ENCODE results near the gene SLC17A8. TPM values are rescaled to one million over a fixed set of nuclear protein-coding genes. Genes with fewer than 3 reads are reported as not detected.

SLC17A8 gene
- total RNA-seq, 1 donor from 2014 or later, result not detected

DNA sequence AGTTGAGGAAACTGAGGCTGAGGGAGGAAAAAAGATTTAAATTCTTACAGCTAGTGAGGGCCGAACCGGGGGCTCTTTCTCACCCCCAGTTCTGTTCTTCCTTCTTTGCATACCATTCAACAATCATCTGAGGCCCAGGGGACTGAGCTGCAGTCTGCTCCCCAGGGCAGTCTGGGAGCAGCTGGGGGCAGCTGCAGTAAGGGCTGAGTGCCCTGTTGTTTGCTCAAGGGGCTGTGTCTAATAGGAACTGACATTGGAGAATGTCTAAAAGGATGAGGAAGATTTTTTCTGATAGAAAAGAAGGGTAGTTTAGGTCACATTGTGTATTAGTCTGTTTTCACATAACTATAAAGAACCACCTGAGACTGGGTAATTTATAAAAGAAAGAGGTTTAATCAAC is 42.2 kb downstream of the SLC17A8 start:
- Histone ChIP-seq H3K27ac (no peak overlapping the region), H3K9me3 (no peaks in the 10 kb centered on the region), H3K36me3 (no peaks in the 10 kb centered on the region), H3K4me1 (no peaks in the 10 kb centered on the region), H3K27me3 (no peaks in the 10 kb centered on the region), H3K4me3 (no peak overlapping the region)
- TF ChIP-seq, protein P1, sequence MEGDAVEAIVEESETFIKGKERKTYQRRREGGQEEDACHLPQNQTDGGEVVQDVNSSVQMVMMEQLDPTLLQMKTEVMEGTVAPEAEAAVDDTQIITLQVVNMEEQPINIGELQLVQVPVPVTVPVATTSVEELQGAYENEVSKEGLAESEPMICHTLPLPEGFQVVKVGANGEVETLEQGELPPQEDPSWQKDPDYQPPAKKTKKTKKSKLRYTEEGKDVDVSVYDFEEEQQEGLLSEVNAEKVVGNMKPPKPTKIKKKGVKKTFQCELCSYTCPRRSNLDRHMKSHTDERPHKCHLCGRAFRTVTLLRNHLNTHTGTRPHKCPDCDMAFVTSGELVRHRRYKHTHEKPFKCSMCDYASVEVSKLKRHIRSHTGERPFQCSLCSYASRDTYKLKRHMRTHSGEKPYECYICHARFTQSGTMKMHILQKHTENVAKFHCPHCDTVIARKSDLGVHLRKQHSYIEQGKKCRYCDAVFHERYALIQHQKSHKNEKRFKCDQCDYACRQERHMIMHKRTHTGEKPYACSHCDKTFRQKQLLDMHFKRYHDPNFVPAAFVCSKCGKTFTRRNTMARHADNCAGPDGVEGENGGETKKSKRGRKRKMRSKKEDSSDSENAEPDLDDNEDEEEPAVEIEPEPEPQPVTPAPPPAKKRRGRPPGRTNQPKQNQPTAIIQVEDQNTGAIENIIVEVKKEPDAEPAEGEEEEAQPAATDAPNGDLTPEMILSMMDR (IDR thresholded peaks at IDR 0.05), result no peak
- no peak for TF ChIP-seq POLR2A (IDR thresholded peaks at IDR 0.05)
- TF ChIP-seq POLR2AphosphoS5 (IDR thresholded peaks at IDR 0.05; ENCODE audit: insufficient read depth in 1 of 2, low read depth in 1 of 2), result no peak
- intact Hi-C loops (cut with DNase I), result no loop called here
- DNase-seq (ENCODE audit: extremely low spot score in 2 of 2), result no peak

DNA sequence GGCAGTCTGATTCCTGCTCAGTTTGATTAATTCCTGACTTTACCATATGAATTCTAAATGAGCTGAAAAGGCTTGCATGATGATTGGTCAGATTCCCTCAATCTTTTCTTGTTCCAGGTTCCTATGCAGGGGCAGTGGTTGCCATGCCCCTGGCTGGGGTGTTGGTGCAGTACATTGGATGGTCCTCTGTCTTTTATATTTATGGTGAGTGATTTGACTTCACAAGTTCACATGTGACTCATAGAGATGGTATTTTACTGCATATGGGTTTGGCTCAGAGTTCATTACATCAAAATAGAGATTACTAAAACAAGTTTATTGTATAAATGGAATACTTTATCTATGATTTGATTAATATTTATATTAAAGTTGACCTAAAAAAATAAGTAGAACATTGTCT is 44.8 kb downstream of the SLC17A8 start:
- no peaks in the 10 kb centered on the region for H3K36me3 ChIP-seq
- TF ChIP-seq POLR2A (IDR thresholded peaks at IDR 0.05) (no peak), POLR2AphosphoS5 (IDR thresholded peaks at IDR 0.05; ENCODE audit: insufficient read depth in 1 of 2, low read depth in 1 of 2) (no peak)
- TF ChIP-seq, protein P1 (IDR thresholded peaks at IDR 0.05), result no peak
- no peak overlapping the region for H3K4me3 ChIP-seq
- no peak for DNase-seq (ENCODE audit: extremely low spot score in 2 of 2)
- H3K27me3 ChIP-seq, result no peaks in the 10 kb centered on the region
- H3K27ac ChIP-seq, result no peak overlapping the region
- intact Hi-C loops (cut with DNase I), result no loop called here
- H3K4me1 ChIP-seq, result no peaks in the 10 kb centered on the region
- no peaks in the 10 kb centered on the region for H3K9me3 ChIP-seq

DNA sequence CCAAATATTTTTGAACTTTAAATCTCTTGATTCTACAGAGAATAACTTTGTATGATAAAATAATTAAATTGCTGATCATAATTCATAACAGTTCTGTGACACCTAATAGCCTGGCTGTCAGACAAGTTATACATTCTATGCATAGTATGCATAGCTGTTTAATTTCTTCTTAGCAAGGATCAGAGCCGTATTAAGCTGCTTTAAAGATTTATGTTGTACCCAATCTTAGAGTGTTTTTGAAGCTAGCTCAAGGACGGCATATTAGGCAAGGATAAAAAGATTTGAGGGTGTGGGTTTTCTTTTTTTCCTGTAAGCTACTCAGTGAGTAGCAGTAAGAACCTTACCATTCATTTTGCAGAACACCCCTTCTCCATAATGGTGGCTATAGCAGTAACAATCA is 45.9 kb downstream of the SLC17A8 start:
- no peak overlapping the region for H3K27ac ChIP-seq
- H3K36me3 ChIP-seq, result no peaks in the 10 kb centered on the region
- H3K4me1 ChIP-seq, result no peaks in the 10 kb centered on the region
- DNase-seq (ENCODE audit: extremely low spot score in 2 of 2), result no peak
- intact Hi-C loops (cut with DNase I), result no loop called here
- H3K4me3 ChIP-seq, result no peak overlapping the region
- TF ChIP-seq, protein P1 (IDR thresholded peaks at IDR 0.05), result no peak
- no peak for TF ChIP-seq POLR2AphosphoS5 (IDR thresholded peaks at IDR 0.05; ENCODE audit: insufficient read depth in 1 of 2, low read depth in 1 of 2)
- no peak for TF ChIP-seq POLR2A (IDR thresholded peaks at IDR 0.05)
- no peaks in the 10 kb centered on the region for H3K27me3 ChIP-seq
- H3K9me3 ChIP-seq, result no peaks in the 10 kb centered on the region

DNA sequence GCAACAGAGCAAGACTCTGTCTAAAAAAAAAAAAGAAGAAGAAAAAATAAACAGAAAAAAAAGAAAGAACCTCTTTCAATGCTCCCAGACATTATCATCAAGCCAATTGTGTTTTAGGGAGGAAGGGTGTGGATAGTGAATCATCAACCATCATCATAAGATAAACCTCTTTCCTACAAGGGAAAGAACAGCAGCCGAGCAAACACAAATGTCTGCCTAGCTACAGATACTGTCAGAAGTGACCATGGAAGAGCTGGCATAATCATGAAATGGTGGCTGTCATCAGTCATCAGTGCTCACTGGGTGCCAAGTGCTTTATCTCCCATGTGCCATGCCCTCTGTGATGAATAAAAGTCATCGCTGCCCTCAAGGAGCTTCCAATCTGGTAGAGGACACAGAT is 46.6 kb downstream of the SLC17A8 start:
- H3K9me3 ChIP-seq, result no peaks in the 10 kb centered on the region
- H3K27ac ChIP-seq, result no peak overlapping the region
- no peaks in the 10 kb centered on the region for H3K4me1 ChIP-seq
- no peaks in the 10 kb centered on the region for H3K36me3 ChIP-seq
- no peak for DNase-seq (ENCODE audit: extremely low spot score in 2 of 2)
- intact Hi-C loops (cut with DNase I), result no loop called here
- no peak overlapping the region for H3K4me3 ChIP-seq
- H3K27me3 ChIP-seq, result no peaks in the 10 kb centered on the region
- TF ChIP-seq POLR2AphosphoS5 (IDR thresholded peaks at IDR 0.05; ENCODE audit: insufficient read depth in 1 of 2, low read depth in 1 of 2) (no peak), POLR2A (IDR thresholded peaks at IDR 0.05) (no peak)
- TF ChIP-seq, protein P1 (IDR thresholded peaks at IDR 0.05), result no peak

DNA sequence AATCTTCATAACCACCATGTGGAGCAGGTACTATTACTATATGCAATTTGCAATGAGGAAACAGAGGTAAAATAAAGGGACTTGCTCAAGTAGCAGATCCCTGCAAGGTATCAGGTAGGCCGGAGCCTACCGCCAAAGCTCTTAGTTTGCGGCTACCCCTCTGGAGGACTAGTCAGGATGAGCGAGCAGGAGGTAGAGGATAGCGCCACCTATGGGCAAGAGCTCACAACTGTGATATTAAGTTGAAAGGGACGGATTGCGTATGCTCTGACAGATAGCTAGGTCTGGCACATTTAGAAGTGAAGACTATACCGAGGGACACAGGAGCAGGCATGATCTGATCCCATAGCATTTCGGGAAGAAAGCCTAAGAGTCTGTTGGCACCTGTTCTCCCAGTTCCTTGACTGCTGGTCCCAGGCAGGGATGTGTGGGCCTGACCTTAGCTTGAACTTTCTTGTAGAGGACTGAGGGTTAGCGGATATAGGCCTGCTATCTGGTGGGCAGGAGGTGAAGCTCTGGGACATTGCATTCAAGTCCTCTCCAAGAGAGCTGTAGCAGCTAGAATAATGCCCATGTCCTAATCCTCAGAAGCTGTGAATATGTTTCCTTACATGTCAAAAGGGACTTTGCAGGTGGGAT is 48.0 kb downstream of the SLC17A8 start:
- Histone ChIP-seq H3K4me1 (no peaks in the 10 kb centered on the region), H3K27me3 (no peaks in the 10 kb centered on the region), H3K27ac (no peak overlapping the region), H3K4me3 (no peak overlapping the region), H3K36me3 (no peaks in the 10 kb centered on the region), H3K9me3 (no peaks in the 10 kb centered on the region)
- TF ChIP-seq, protein P1 (IDR thresholded peaks at IDR 0.05), result no peak
- TF ChIP-seq POLR2A (IDR thresholded peaks at IDR 0.05) (no peak), POLR2AphosphoS5 (IDR thresholded peaks at IDR 0.05; ENCODE audit: insufficient read depth in 1 of 2, low read depth in 1 of 2) (no peak)
- intact Hi-C loops (cut with DNase I), result no loop called here
- no peak for DNase-seq (ENCODE audit: extremely low spot score in 2 of 2)
